Activated T-cell treated with anti-CD3 and anti-CD28 coated beads, Interleukin-2, amount 50 U/mL, for 4 hours (primary cell): ENCODE measurements around the gene GTSE1. TPM values are rescaled to one million over a fixed set of nuclear protein-coding genes. Genes with fewer than 3 reads are reported as not detected.
"Not testable (repeated sequence)": the region's sequence is repeated elsewhere in the genome, so short reads cannot be mapped to it uniquely, and the experiment has no call there.

Experiments used
- ATAC-seq, 2 donors: fragments of 200-7000 bp; cut with Tn5 transposase; one replicate each; pipeline ENCODE4 v1.10.0; 2021
- DNase-seq: peaks from one replicate; pipeline ENCODE4 v3.0.0-alpha.2; 2020
- H3K27me3 Mint-ChIP-seq: one replicate; pipeline ENCODE4 v1.8.0; 2021; ENCODE audit warnings: low read depth, mixed read lengths
- H3K36me3 Mint-ChIP-seq: one replicate; pipeline ENCODE4 v1.8.0; 2022; ENCODE audit warnings: mixed read lengths; ENCODE audit not compliant: insufficient read depth
- H3K4me1 Mint-ChIP-seq: one replicate; pipeline ENCODE4 v1.8.0; 2021; ENCODE audit warnings: low read depth, mixed read lengths
- H3K4me3 Mint-ChIP-seq: one replicate; pipeline ENCODE4 v1.8.0; 2021; ENCODE audit warnings: mild to moderate bottlenecking, moderate library complexity, mixed read lengths
- H3K9me3 Mint-ChIP-seq: one replicate; pipeline ENCODE4 v1.8.0; 2021; ENCODE audit warnings: mixed read lengths
- total RNA-seq, 3 donors: library from RNA; stranded (reverse); gene quantifications; one replicate each; pipeline ENCODE4 v1.2.1, GENCODE V29; 2021

GTSE1 gene
- total RNA-seq, 3 donors from 2014 or later, result 2.2 to 3.7 (median 2.7) TPM

GRCh38 chr22:46295277-46295971, 1.2 kb upstream of the GTSE1 start:
- Mint-ChIP-seq H3K27me3 (peaks cover 7% of the 10 kb centered on the region), H3K4me3 (peak overlapping the region; percentile 82), H3K9me3 (peaks cover 5% of the 10 kb centered on the region), H3K4me1 (peaks cover 22% of the 10 kb centered on the region), H3K36me3 (peaks cover 5% of the 10 kb centered on the region)
- ATAC-seq (no peak), DNase-seq (no peak)

- peak overlapping the region; percentile 80 for H3K4me3 Mint-ChIP-seq
- peaks cover 7% of the 10 kb centered on the region for H3K27me3 Mint-ChIP-seq
- peaks cover 22% of the 10 kb centered on the region for H3K4me1 Mint-ChIP-seq
- no peak for DNase-seq
- ATAC-seq, result peak; percentile 7 to 13
- peaks cover 3% of the 10 kb centered on the region for H3K36me3 Mint-ChIP-seq
- peaks cover 3% of the 10 kb centered on the region for H3K9me3 Mint-ChIP-seq
Observed at GRCh38 chr22:46297151-46297812, 612 bp downstream of the GTSE1 start.

- Mint-ChIP-seq H3K27me3 (peaks cover 7% of the 10 kb centered on the region), H3K4me3 (no peak overlapping the region), H3K4me1 (peaks cover 22% of the 10 kb centered on the region), H3K9me3 (no peaks in the 10 kb centered on the region), H3K36me3 (no peaks in the 10 kb centered on the region)
- no peak for ATAC-seq
- no peak for DNase-seq
Observed at GRCh38 chr22:46299101-46299500, 2.4 kb downstream of the GTSE1 start.

- DNase-seq (no peak), ATAC-seq (no peak)
- Mint-ChIP-seq H3K4me3 (no peak overlapping the region), H3K36me3 (no peaks in the 10 kb centered on the region), H3K4me1 (peaks cover 16% of the 10 kb centered on the region), H3K9me3 (no peaks in the 10 kb centered on the region), H3K27me3 (peaks cover 7% of the 10 kb centered on the region)
Observed at GRCh38 chr22:46300491-46300890, 3.8 kb downstream of the GTSE1 start.

GRCh38 chr22:46303347-46303965, 6.8 kb downstream of the GTSE1 start:
- Mint-ChIP-seq H3K27me3 (peaks cover 7% of the 10 kb centered on the region), H3K4me3 (no peak overlapping the region), H3K4me1 (no peaks in the 10 kb centered on the region), H3K36me3 (no peaks in the 10 kb centered on the region), H3K9me3 (no peaks in the 10 kb centered on the region)
- no peak for ATAC-seq
- DNase-seq, result no peak

GRCh38 chr22:46308283-46308988, 11.8 kb downstream of the GTSE1 start:
- DNase-seq (no peak), ATAC-seq (no peak)
- H3K9me3 Mint-ChIP-seq, result no peaks in the 10 kb centered on the region
- H3K4me1 Mint-ChIP-seq, result no peaks in the 10 kb centered on the region
- no peak overlapping the region for H3K4me3 Mint-ChIP-seq
- no peaks in the 10 kb centered on the region for H3K27me3 Mint-ChIP-seq
- H3K36me3 Mint-ChIP-seq, result peaks cover 2% of the 10 kb centered on the region

- no peak overlapping the region for H3K4me3 Mint-ChIP-seq
- no peaks in the 10 kb centered on the region for H3K27me3 Mint-ChIP-seq
- peaks cover 2% of the 10 kb centered on the region for H3K36me3 Mint-ChIP-seq
- H3K4me1 Mint-ChIP-seq, result no peaks in the 10 kb centered on the region
- no peaks in the 10 kb centered on the region for H3K9me3 Mint-ChIP-seq
- ATAC-seq, result no peak
- no peak for DNase-seq
Observed at GRCh38 chr22:46309526-46310085, 12.9 kb downstream of the GTSE1 start.

- Mint-ChIP-seq H3K36me3 (peaks cover 2% of the 10 kb centered on the region), H3K27me3 (no peaks in the 10 kb centered on the region), H3K4me1 (no peaks in the 10 kb centered on the region), H3K9me3 (no peaks in the 10 kb centered on the region), H3K4me3 (no peak overlapping the region)
- DNase-seq (no peak), ATAC-seq (no peak)
Observed at GRCh38 chr22:46312056-46312455, 15.4 kb downstream of the GTSE1 start.

GRCh38 chr22:46312848-46313247, 16.2 kb downstream of the GTSE1 start:
- not testable (repeated sequence) for H3K9me3 Mint-ChIP-seq, H3K4me3 Mint-ChIP-seq, H3K4me1 Mint-ChIP-seq, ATAC-seq, H3K36me3 Mint-ChIP-seq, DNase-seq, H3K27me3 Mint-ChIP-seq

- Mint-ChIP-seq H3K4me3 (no peak overlapping the region), H3K36me3 (no peaks in the 10 kb centered on the region), H3K4me1 (no peaks in the 10 kb centered on the region), H3K9me3 (no peaks in the 10 kb centered on the region), H3K27me3 (no peaks in the 10 kb centered on the region)
- no peak for ATAC-seq
- DNase-seq, result no peak
Observed at GRCh38 chr22:46315976-46316375, 19.3 kb downstream of the GTSE1 start.

- Mint-ChIP-seq H3K4me1 (no peaks in the 10 kb centered on the region), H3K36me3 (no peaks in the 10 kb centered on the region), H3K27me3 (no peaks in the 10 kb centered on the region), H3K4me3 (no peak overlapping the region), H3K9me3 (no peaks in the 10 kb centered on the region)
- no peak for ATAC-seq
- DNase-seq, result no peak
Observed at GRCh38 chr22:46317646-46318045, 21.0 kb downstream of the GTSE1 start.

- H3K4me1 Mint-ChIP-seq, result no peaks in the 10 kb centered on the region
- H3K36me3 Mint-ChIP-seq, result no peaks in the 10 kb centered on the region
- DNase-seq (no peak), ATAC-seq (no peak)
- H3K4me3 Mint-ChIP-seq, result no peak overlapping the region
- no peaks in the 10 kb centered on the region for H3K27me3 Mint-ChIP-seq
- H3K9me3 Mint-ChIP-seq, result no peaks in the 10 kb centered on the region
Observed at GRCh38 chr22:46318576-46318975, 21.9 kb downstream of the GTSE1 start.

- no peaks in the 10 kb centered on the region for H3K36me3 Mint-ChIP-seq
- H3K4me1 Mint-ChIP-seq, result no peaks in the 10 kb centered on the region
- no peaks in the 10 kb centered on the region for H3K27me3 Mint-ChIP-seq
- ATAC-seq (no peak), DNase-seq (no peak)
- no peaks in the 10 kb centered on the region for H3K9me3 Mint-ChIP-seq
- no peak overlapping the region for H3K4me3 Mint-ChIP-seq
Observed at GRCh38 chr22:46319319-46319718, 22.6 kb downstream of the GTSE1 start.

- Mint-ChIP-seq H3K36me3 (no peaks in the 10 kb centered on the region), H3K9me3 (no peaks in the 10 kb centered on the region), H3K27me3 (no peaks in the 10 kb centered on the region), H3K4me3 (no peak overlapping the region), H3K4me1 (no peaks in the 10 kb centered on the region)
- no peak for DNase-seq
- no peak for ATAC-seq
Observed at GRCh38 chr22:46320166-46320710, 23.6 kb downstream of the GTSE1 start.
